Ishikawa (cell line): Measurements from ENCODE around the gene RPS6KA4.

Experiments
- CEBPB ChIP-seq: IDR thresholded peaks from 2 replicates; pipeline ENCODE4 v1.6.1; 2012
- CREB1 ChIP-seq: IDR thresholded peaks from 2 replicates; pipeline ENCODE4 v1.6.1; 2012; ENCODE audit warnings: low read depth
- EGR1 ChIP-seq: IDR thresholded peaks from 2 replicates; pipeline ENCODE4 v1.6.1; 2012
- EP300 ChIP-seq: IDR thresholded peaks from 2 replicates; pipeline ENCODE4 v1.6.1; 2012; ENCODE audit warnings: borderline replicate concordance
- FOXM1 ChIP-seq: IDR thresholded peaks from 2 replicates; pipeline ENCODE4 v1.6.1; 2012; ENCODE audit warnings: low read depth, borderline replicate concordance
- NFIC ChIP-seq: IDR thresholded peaks from 2 replicates; pipeline ENCODE4 v1.6.1; 2012
- RAD21 ChIP-seq: IDR thresholded peaks from 2 replicates; pipeline ENCODE4 v1.6.1; 2012; ENCODE audit warnings: low read depth
- TAF1 ChIP-seq: IDR thresholded peaks from 2 replicates; pipeline ENCODE4 v1.6.1; 2012; ENCODE audit warnings: low read depth, mild to moderate bottlenecking
- TCF12 ChIP-seq: IDR thresholded peaks from 2 replicates; pipeline ENCODE4 v1.6.1; 2012; ENCODE audit warnings: low read depth
- TEAD4 ChIP-seq: IDR thresholded peaks from 2 replicates; pipeline ENCODE4 v1.6.1; 2012
- YY1 ChIP-seq: IDR thresholded peaks from 2 replicates; pipeline ENCODE4 v1.6.1; 2012; ENCODE audit warnings: low read depth
- TF ChIP-seq, protein P1 (sequence below): IDR thresholded peaks from 2 replicates; pipeline ENCODE4 v1.6.1; 2012

DNA sequence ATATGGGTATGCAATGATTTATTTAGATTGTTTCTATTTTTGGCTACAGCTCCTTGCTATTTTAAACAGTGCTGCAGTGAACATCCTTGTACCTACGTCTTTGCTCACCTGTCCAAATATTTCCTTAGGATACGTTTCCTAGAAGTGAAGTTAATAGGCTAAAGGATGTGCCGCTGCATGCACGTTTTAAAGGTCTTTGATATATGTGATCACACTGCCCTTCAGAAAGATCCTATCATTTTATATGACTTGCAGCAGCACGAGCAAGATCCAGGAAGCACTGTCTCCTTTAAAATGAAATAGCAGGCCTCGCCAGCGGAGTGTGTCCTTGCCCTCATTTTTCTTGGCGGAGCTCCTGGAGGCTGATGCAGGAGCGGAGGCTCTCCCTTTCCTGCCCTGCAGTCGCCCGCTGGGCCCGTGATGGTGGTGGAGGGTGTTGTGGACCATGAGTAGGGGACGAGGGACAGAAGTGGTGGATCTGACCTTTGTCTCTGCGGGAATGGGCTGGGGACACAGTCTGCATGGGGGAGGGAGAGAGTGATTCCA lies 19.4 kb downstream of the RPS6KA4 start:
- TF ChIP-seq EP300 (no peak), TAF1 (no peak), EGR1 (no peak), CREB1 (no peak), TCF12 (no peak), YY1 (no peak), FOXM1 (no peak), NFIC (no peak), RAD21 (no peak), CEBPB (no peak), TEAD4 (no peak)
- TF ChIP-seq, protein P1, sequence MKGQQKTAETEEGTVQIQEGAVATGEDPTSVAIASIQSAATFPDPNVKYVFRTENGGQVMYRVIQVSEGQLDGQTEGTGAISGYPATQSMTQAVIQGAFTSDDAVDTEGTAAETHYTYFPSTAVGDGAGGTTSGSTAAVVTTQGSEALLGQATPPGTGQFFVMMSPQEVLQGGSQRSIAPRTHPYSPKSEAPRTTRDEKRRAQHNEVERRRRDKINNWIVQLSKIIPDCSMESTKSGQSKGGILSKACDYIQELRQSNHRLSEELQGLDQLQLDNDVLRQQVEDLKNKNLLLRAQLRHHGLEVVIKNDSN: no peak
